ENCODE measurements around the gene CAMTA1. TPM values are rescaled to one million over a fixed set of nuclear protein-coding genes. Genes with fewer than 3 reads are reported as not detected.

The CAMTA1 gene
- polyA plus RNA-seq, 1 donor from 2014 or later, result 162 TPM

DNA sequence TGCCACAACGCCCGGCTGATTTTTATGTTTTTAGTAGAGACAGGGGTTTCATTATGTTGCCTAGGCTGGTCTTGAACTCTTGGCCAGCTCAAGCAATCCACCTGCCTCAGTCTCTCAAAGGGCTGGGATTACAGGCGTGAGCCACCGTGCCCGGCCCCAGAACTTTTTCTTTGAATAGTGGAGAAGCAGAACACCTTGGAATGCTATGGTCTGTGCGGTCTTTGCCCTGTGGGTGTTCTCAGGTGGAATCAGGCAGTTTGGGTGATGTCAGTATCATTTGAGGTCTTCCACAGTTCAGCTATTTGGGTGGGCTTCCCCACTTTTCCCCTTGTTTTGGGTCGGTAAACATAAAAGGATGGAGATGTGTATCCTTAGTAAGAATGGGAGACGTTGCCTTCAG lies 17.6 kb downstream of the CAMTA1 start:
- no peaks in the 10 kb centered on the region for H3K9me3 ChIP-seq (ENCODE audit: low read length)
- peaks cover 53% of the 10 kb centered on the region for H3K79me2 ChIP-seq (replicated peaks; ENCODE audit: insufficient read depth, low read length)
- no peaks in the 10 kb centered on the region for H3K27me3 ChIP-seq (ENCODE audit: insufficient read depth, low read depth, low read length)
- H3K9ac ChIP-seq (ENCODE audit: low read length), result no peak overlapping the region
- H3K4me3 ChIP-seq (ENCODE audit: low read length), result no peak overlapping the region
- TF ChIP-seq CTCF (IDR thresholded peaks at IDR 0.05; ENCODE audit: poor library complexity, severe bottlenecking) (no peak), TAF1 (IDR thresholded peaks at IDR 0.05; ENCODE audit: low read depth) (no peak), POLR2AphosphoS5 (IDR thresholded peaks at IDR 0.05) (no peak)
- no peaks in the 10 kb centered on the region for H3K9me2 ChIP-seq (ENCODE audit: insufficient read depth, low read length)
- H3K36me3 ChIP-seq (ENCODE audit: insufficient read depth, low read length), result no peaks in the 10 kb centered on the region
- H3K4me2 ChIP-seq (ENCODE audit: low read length), result no peak overlapping the region
- H3F3A ChIP-seq (ENCODE audit: insufficient read depth, low read length, poor library complexity, severe bottlenecking), result no peaks in the 10 kb centered on the region
- no peak overlapping the region for H3K27ac ChIP-seq (ENCODE audit: low read length)
- H2AFZ ChIP-seq (ENCODE audit: low read depth, low read length), result no peak overlapping the region
- no peaks in the 10 kb centered on the region for H4K20me1 ChIP-seq (ENCODE audit: insufficient read depth)

DNA sequence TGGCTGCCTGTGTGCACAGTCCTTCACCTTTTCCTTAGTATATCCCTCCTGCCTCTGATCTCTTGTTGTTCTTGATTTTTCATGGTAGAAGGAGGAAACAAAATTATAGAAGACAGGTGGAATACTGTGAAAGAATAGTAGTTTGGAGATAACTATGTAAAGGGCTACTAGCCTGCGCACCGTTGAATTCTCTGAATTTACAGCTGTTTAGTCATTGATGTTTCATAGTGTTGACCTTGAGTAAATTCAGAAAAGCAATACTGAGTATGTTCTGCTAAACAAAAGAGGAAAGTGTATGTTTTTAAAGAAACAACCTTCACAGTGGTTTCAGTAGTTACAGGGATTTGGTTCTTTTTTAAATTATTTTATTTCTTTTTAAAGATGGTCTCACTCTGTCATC lies 18.1 kb downstream of the CAMTA1 start:
- H2AFZ ChIP-seq (ENCODE audit: low read depth, low read length), result no peak overlapping the region
- H3K9me3 ChIP-seq (ENCODE audit: low read length), result no peaks in the 10 kb centered on the region
- H3F3A ChIP-seq (ENCODE audit: insufficient read depth, low read length, poor library complexity, severe bottlenecking), result no peaks in the 10 kb centered on the region
- H3K79me2 ChIP-seq (replicated peaks; ENCODE audit: insufficient read depth, low read length), result peaks cover 52% of the 10 kb centered on the region
- H4K20me1 ChIP-seq (ENCODE audit: insufficient read depth), result no peaks in the 10 kb centered on the region
- no peak overlapping the region for H3K4me2 ChIP-seq (ENCODE audit: low read length)
- H3K9me2 ChIP-seq (ENCODE audit: insufficient read depth, low read length), result no peaks in the 10 kb centered on the region
- H3K36me3 ChIP-seq (ENCODE audit: insufficient read depth, low read length), result no peaks in the 10 kb centered on the region
- no peak overlapping the region for H3K4me3 ChIP-seq (ENCODE audit: low read length)
- no peak overlapping the region for H3K9ac ChIP-seq (ENCODE audit: low read length)
- no peaks in the 10 kb centered on the region for H3K27me3 ChIP-seq (ENCODE audit: insufficient read depth, low read depth, low read length)
- TF ChIP-seq EZH2 (IDR thresholded peaks at IDR 0.05; ENCODE audit: borderline replicate concordance, insufficient read depth, low read length, poor library complexity, severe bottlenecking), result no peak
- no peak for TF ChIP-seq MXI1 (conservative IDR thresholded peaks at IDR 0.05; ENCODE audit: poor library complexity, severe bottlenecking)
- no peak for TF ChIP-seq REST (IDR thresholded peaks at IDR 0.05; ENCODE audit: borderline replicate concordance)
- TF ChIP-seq RAD21 (conservative IDR thresholded peaks at IDR 0.05), result no peak
- TF ChIP-seq TAF1 (IDR thresholded peaks at IDR 0.05; ENCODE audit: low read depth), result no peak
- TF ChIP-seq CTCF (IDR thresholded peaks at IDR 0.05; ENCODE audit: poor library complexity, severe bottlenecking), result no peak
- TF ChIP-seq EP300 (conservative IDR thresholded peaks at IDR 0.05; ENCODE audit: poor library complexity, severe bottlenecking), result no peak
- TF ChIP-seq POLR2AphosphoS5 (IDR thresholded peaks at IDR 0.05), result no peak
- TF ChIP-seq SMC3 (conservative IDR thresholded peaks at IDR 0.05; ENCODE audit: poor library complexity), result no peak
- H3K27ac ChIP-seq (ENCODE audit: low read length), result no peak overlapping the region

All from neural cell (in vitro differentiated cells).